Astrocyte (in vitro differentiated cells and primary cell): Measurements from ENCODE around the gene GFRA1.

ENCODE experiments used
- CTCF ChIP-seq: IDR thresholded peaks from 2 replicates; pipeline ENCODE4 v1.5.1; 2011; ENCODE audit warnings: low read depth, mild to moderate bottlenecking, inconsistent platforms, low read length, moderate library complexity; ENCODE audit not compliant: insufficient read depth
- EZH2 ChIP-seq: IDR thresholded peaks from 2 replicates; pipeline ENCODE4 v1.6.1; 2012; ENCODE audit warnings: mild to moderate bottlenecking, low read length, inconsistent platforms; ENCODE audit not compliant: insufficient read depth

DNA sequence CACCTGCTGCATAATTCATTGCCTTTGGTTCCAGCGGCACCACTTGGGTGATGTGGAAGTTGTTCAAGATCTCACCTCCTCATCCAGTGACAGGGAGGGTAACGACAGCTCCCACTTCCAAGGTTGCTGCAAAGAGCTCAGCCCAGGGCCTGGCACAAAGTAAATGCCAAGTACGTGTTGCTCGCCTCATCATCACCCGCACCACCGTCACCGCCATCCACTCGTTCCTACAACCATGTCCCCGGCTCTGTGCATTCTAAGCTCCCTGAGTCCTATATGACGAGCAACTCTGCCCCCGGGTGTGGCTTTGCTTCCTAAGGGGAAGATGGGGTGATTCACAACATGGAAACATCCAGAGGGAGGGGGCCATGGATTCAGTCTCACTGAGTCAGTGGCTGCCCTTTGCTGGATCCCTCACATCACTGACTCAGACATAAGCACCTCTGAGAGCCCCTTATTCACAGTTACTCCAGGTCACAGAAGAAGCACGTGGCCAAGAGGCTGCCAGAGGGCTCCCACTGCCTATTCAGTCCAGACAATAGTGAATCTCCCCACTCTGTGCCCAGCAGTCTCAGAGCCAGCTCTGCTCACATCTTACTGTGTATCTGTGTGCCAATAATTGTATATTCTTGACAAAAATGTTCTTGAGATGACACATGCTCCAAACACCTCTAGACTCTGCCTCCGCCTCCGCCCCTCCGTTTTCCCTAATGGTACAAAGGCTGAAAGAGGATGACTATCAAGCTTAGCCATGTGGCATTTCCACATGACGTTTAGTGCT, 159.1 kb downstream of the GFRA1 start:
- TF ChIP-seq CTCF = no peak
- no peak for TF ChIP-seq EZH2
